ENCODE data around the gene LSG1. TPM values are rescaled to one million over a fixed set of nuclear protein-coding genes. Genes with fewer than 3 reads are reported as not detected.

LSG1 gene
- total RNA-seq: 100 to 1,000 TPM in 1 of 4 donors, 10 to 100 TPM in 3; 42.9 to 120 (median 81.9) TPM

- Histone ChIP-seq H3K9me3 (no peaks in the 10 kb centered on the region), H3K4me3 (peak within 1 kb of the TSS; percentile 61 to 81 (median 75)), H3K36me3 (peaks cover 0 to 8% (median 0%) of the 10 kb centered on the region in 3 donors), H3K27me3 (no peaks in the 10 kb centered on the region), H3K27ac (peak within 1 kb of the TSS; percentile 78 to 89 (median 82)), H3K4me1 (peaks cover 0 to 15% (median 3%) of the 10 kb centered on the region in 4 donors)
- TF ChIP-seq POLR2A (IDR thresholded peaks at IDR 0.05): peak in 1 of 2 donors; percentile 50
- peak in 1 of 6 experiments; percentile 11 for TF ChIP-seq CTCF (IDR thresholded peaks at IDR 0.05)
- peak; percentile 88 to 96 (median 92) for DNase-seq
Observed at GRCh38 chr3:194671900-194672808, at the start of gene LSG1. Gene LSG1, minus strand, starts transcription at chr3:194672191. Its CDS starts 29 bp downstream, at chr3:194672162.

- TF ChIP-seq CTCF (IDR thresholded peaks at IDR 0.05): no peak
- no peak for TF ChIP-seq POLR2A (IDR thresholded peaks at IDR 0.05)
- DNase-seq: no peak
- Histone ChIP-seq H3K27me3 (no peaks in the 10 kb centered on the region), H3K4me1 (no peaks in the 10 kb centered on the region), H3K36me3 (no peaks in the 10 kb centered on the region), H3K4me3 (no peak overlapping the region), H3K27ac (no peak overlapping the region), H3K9me3 (no peaks in the 10 kb centered on the region)
Observed at GRCh38 chr3:194720048-194720447, 48.1 kb upstream of the LSG1 start.

GRCh38 chr3:194718079-194718478 is 46.1 kb upstream of the LSG1 start:
- Histone ChIP-seq H3K9me3 (no peaks in the 10 kb centered on the region), H3K36me3 (no peaks in the 10 kb centered on the region), H3K27me3 (no peaks in the 10 kb centered on the region), H3K4me1 (no peaks in the 10 kb centered on the region), H3K4me3 (no peak overlapping the region), H3K27ac (no peak overlapping the region)
- DNase-seq: no peak
- TF ChIP-seq POLR2A (IDR thresholded peaks at IDR 0.05) (no peak), CTCF (IDR thresholded peaks at IDR 0.05) (no peak)

GRCh38 chr3:194715022-194715800 is 43.2 kb upstream of the LSG1 start:
- H3K36me3 ChIP-seq: no peaks in the 10 kb centered on the region
- DNase-seq: no peak
- no peak for TF ChIP-seq POLR2A (IDR thresholded peaks at IDR 0.05)
- TF ChIP-seq CTCF (IDR thresholded peaks at IDR 0.05): no peak
- H3K4me3 ChIP-seq: no peak overlapping the region
- H3K9me3 ChIP-seq: no peaks in the 10 kb centered on the region
- no peaks in the 10 kb centered on the region for H3K4me1 ChIP-seq
- H3K27ac ChIP-seq: no peak overlapping the region
- H3K27me3 ChIP-seq: no peaks in the 10 kb centered on the region

- TF ChIP-seq POLR2A (IDR thresholded peaks at IDR 0.05) (no peak), CTCF (IDR thresholded peaks at IDR 0.05) (no peak)
- no peak overlapping the region for H3K27ac ChIP-seq
- no peaks in the 10 kb centered on the region for H3K4me1 ChIP-seq
- no peaks in the 10 kb centered on the region for H3K36me3 ChIP-seq
- DNase-seq: no peak
- H3K4me3 ChIP-seq: no peak overlapping the region
- H3K27me3 ChIP-seq: no peaks in the 10 kb centered on the region
- H3K9me3 ChIP-seq: no peaks in the 10 kb centered on the region
Observed at GRCh38 chr3:194714564-194714963, 42.6 kb upstream of the LSG1 start.
